GM21723 (cell line): ENCODE measurements around the gene KLF2.
"Not testable (repeated sequence)": the region's sequence is repeated elsewhere in the genome, so short reads cannot be mapped to it uniquely, and the experiment has no call there.

Experiments used
- ATAC-seq: cut with Tn5 transposase; IDR thresholded peaks from one replicate; pipeline ENCODE4 v1.9.1; 2021; ENCODE audit warnings: mild to moderate bottlenecking, moderate library complexity; ENCODE audit not compliant: unreplicated experiment

KLF2 gene

GRCh38 chr19:16336571-16336970 lies 11.9 kb downstream of the KLF2 start:
- no peak for ATAC-seq

GRCh38 chr19:16337809-16338469 lies 13.3 kb downstream of the KLF2 start:
- no peak for ATAC-seq

GRCh38 chr19:16338470-16339360 lies 14.1 kb downstream of the KLF2 start:
- ATAC-seq = no peak

GRCh38 chr19:16339361-16339725 lies 14.7 kb downstream of the KLF2 start:
- no peak for ATAC-seq

- ATAC-seq = no peak
Measured at GRCh38 chr19:16340092-16340491, 15.5 kb downstream of the KLF2 start.

GRCh38 chr19:16340654-16341053 lies 16.0 kb downstream of the KLF2 start:
- no peak for ATAC-seq

- peak; percentile 50 for ATAC-seq
Measured at GRCh38 chr19:16342002-16342715, 17.5 kb downstream of the KLF2 start.

- no peak for ATAC-seq
Measured at GRCh38 chr19:16343156-16343555, 18.5 kb downstream of the KLF2 start.

- ATAC-seq = no peak
Measured at GRCh38 chr19:16345457-16345856, 20.8 kb downstream of the KLF2 start.

GRCh38 chr19:16347099-16347498 lies 22.5 kb downstream of the KLF2 start:
- not testable (repeated sequence) for ATAC-seq

GRCh38 chr19:16347706-16348105 lies 23.1 kb downstream of the KLF2 start:
- ATAC-seq = no peak

GRCh38 chr19:16349551-16350152 lies 25.0 kb downstream of the KLF2 start:
- ATAC-seq = no peak

- no peak for ATAC-seq
Measured at GRCh38 chr19:16351133-16351809, 26.6 kb downstream of the KLF2 start.

GRCh38 chr19:16355293-16356043 lies 30.8 kb downstream of the KLF2 start:
- ATAC-seq = no peak

- ATAC-seq = no peak
Measured at GRCh38 chr19:16358456-16358855, 33.8 kb downstream of the KLF2 start.

GRCh38 chr19:16359074-16359473 lies 34.4 kb downstream of the KLF2 start:
- no peak for ATAC-seq

GRCh38 chr19:16359964-16360363 lies 35.3 kb downstream of the KLF2 start:
- ATAC-seq = no peak

- ATAC-seq = no peak
Measured at GRCh38 chr19:16360738-16361137, 36.1 kb downstream of the KLF2 start.

- ATAC-seq = no peak
Measured at GRCh38 chr19:16361254-16361653, 36.6 kb downstream of the KLF2 start.

GRCh38 chr19:16361926-16362325 lies 37.3 kb downstream of the KLF2 start:
- no peak for ATAC-seq
